Measurements from ENCODE around the gene DNASE1.

DNA sequence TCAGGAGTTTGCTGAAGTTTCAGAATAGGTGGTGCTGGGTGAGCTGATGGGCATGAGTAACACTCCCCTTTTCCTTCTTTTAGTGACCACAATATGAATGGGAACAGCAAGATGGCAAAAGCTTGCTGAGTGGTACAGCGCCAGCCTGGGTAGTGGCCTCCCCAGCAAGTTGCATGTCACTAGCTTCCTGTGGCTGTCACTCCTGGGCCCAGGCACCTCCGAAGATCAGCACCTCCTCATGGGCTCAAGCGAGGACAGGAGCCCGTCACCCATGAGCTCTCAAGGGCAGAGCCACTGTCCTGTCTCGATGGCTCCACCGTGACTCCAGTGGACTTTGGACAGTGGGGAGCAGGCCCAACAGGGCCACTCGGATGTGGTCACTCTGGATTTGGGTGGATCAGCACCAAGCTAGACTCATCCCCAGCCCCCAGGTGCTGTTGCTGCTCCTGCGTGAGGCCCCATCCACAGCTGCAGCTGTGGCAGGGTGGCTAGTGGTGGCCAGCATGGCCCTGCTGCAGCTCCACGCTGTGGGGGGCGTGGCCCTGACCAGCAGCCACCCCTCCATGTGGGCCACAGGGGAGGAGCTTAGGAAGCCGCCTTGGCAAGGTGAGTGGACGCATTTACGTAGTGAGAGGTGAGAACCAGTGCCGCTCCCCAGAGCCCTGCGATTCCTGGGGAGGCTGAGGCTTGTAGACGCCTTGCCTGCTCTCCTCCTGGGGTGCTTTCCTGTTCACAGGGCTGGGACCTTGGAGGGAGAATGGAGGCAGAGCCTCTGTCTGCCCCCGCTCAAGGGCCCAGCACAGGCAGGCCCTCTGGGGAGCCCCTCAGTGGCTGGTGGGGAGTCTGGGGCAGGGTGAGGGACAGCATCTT is 13.6 kb upstream of the DNASE1 start:
- TF ChIP-seq, protein P1, sequence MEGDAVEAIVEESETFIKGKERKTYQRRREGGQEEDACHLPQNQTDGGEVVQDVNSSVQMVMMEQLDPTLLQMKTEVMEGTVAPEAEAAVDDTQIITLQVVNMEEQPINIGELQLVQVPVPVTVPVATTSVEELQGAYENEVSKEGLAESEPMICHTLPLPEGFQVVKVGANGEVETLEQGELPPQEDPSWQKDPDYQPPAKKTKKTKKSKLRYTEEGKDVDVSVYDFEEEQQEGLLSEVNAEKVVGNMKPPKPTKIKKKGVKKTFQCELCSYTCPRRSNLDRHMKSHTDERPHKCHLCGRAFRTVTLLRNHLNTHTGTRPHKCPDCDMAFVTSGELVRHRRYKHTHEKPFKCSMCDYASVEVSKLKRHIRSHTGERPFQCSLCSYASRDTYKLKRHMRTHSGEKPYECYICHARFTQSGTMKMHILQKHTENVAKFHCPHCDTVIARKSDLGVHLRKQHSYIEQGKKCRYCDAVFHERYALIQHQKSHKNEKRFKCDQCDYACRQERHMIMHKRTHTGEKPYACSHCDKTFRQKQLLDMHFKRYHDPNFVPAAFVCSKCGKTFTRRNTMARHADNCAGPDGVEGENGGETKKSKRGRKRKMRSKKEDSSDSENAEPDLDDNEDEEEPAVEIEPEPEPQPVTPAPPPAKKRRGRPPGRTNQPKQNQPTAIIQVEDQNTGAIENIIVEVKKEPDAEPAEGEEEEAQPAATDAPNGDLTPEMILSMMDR (IDR thresholded peaks at IDR 0.05; ENCODE audit: insufficient read depth, low read depth, low read length): no peak
- no peak for TF ChIP-seq EZH2 (IDR thresholded peaks at IDR 0.05; ENCODE audit: insufficient read depth, low read length)
